KMS-11 (cell line): Measurements from ENCODE around the gene FAM222B.

Experiments
- H2AFZ ChIP-seq: fragments of 200-600 bp; sonication (generic); 2 replicates; pipeline ENCODE4 v1.6.1; 2016; ENCODE audit warnings: antibody characterized with exemption, mixed run types, low read depth
- H3K27ac ChIP-seq: fragments of 200-600 bp; sonication (generic); 2 replicates; pipeline ENCODE4 v1.6.1; 2016; ENCODE audit warnings: mild to moderate bottlenecking, mixed run types
- H3K27me3 ChIP-seq: fragments of 200-600 bp; sonication (generic); 2 replicates; pipeline ENCODE4 v1.6.1; 2017; ENCODE audit warnings: mild to moderate bottlenecking, low read depth, mixed run types, moderate library complexity; ENCODE audit not compliant: insufficient read depth
- H3K36me3 ChIP-seq: fragments of 200-600 bp; sonication (generic); 2 replicates; pipeline ENCODE4 v1.6.1; 2017; ENCODE audit warnings: mild to moderate bottlenecking, mixed run types; ENCODE audit not compliant: insufficient read depth
- H3K4me1 ChIP-seq: fragments of 200-600 bp; sonication (generic); 2 replicates; pipeline ENCODE4 v1.6.1; 2016; ENCODE audit warnings: mild to moderate bottlenecking, low read depth, mixed run types; ENCODE audit not compliant: poor library complexity, severe bottlenecking
- H3K4me2 ChIP-seq: fragments of 200-600 bp; sonication (generic); 2 replicates; pipeline ENCODE4 v1.7.0; 2016; ENCODE audit warnings: mild to moderate bottlenecking, mixed run types
- H3K4me3 ChIP-seq: fragments of 200-600 bp; sonication (generic); IDR thresholded peaks from 2 replicates; pipeline ENCODE4 v1.6.1; 2017; ENCODE audit warnings: low read depth, low read length, mixed read lengths; ENCODE audit not compliant: insufficient read depth
- H3K79me2 ChIP-seq: fragments of 200-600 bp; sonication (generic); 2 replicates; pipeline ENCODE4 v1.6.1; 2016; ENCODE audit warnings: low read depth, mixed run types; ENCODE audit not compliant: insufficient read depth
- H3K9ac ChIP-seq: fragments of 200-600 bp; sonication (generic); 2 replicates; pipeline ENCODE4 v1.6.1; 2016; ENCODE audit warnings: mild to moderate bottlenecking, mixed run types
- H4K20me1 ChIP-seq: fragments of 200-600 bp; sonication (generic); 2 replicates; pipeline ENCODE4 v1.6.1; 2016; ENCODE audit warnings: mild to moderate bottlenecking, mixed run types; ENCODE audit not compliant: insufficient read depth
- TF ChIP-seq, protein P1 (sequence below): fragments of 200-600 bp; sonication (generic); conservative IDR thresholded peaks from 2 replicates; pipeline ENCODE4 v1.6.1; 2017; ENCODE audit warnings: low read depth, mild to moderate bottlenecking, antibody characterized with exemption, low read length, moderate library complexity, mixed read lengths

FAM222B gene

DNA sequence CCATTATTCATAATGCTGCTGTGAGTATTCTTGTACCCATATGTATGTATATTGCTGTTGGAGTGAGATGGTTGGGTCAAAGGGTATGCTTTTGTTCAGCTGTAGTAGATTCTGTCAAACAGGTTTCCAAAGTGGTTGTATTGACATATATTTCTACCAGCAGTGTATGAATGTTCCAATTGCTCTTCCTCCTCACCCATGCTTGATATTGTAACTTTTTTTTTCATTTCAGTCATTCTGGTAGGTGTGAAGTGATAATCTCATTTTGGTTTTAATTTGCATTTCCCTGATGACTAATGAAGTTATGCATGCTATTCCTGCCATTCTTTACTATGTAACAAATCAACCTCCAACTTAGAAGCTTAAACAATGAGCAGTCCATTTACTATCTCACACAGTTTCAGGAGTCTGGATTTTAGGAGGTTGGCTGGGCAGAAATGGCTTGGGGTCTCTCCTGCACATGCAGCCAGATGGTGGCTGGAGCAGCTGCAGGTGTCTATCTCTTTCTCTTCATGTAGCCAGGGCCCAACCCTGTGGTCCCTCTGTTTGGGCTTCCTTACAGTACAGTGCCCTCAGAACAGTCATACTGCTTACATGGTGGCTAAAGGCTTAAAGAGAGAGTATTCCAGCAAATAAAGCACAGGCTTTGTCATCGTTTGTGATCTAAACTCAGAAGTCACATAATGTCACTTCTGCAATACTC is 33.4 kb upstream of the FAM222B start:
- TF ChIP-seq, protein P1, sequence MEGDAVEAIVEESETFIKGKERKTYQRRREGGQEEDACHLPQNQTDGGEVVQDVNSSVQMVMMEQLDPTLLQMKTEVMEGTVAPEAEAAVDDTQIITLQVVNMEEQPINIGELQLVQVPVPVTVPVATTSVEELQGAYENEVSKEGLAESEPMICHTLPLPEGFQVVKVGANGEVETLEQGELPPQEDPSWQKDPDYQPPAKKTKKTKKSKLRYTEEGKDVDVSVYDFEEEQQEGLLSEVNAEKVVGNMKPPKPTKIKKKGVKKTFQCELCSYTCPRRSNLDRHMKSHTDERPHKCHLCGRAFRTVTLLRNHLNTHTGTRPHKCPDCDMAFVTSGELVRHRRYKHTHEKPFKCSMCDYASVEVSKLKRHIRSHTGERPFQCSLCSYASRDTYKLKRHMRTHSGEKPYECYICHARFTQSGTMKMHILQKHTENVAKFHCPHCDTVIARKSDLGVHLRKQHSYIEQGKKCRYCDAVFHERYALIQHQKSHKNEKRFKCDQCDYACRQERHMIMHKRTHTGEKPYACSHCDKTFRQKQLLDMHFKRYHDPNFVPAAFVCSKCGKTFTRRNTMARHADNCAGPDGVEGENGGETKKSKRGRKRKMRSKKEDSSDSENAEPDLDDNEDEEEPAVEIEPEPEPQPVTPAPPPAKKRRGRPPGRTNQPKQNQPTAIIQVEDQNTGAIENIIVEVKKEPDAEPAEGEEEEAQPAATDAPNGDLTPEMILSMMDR = no peak
- Histone ChIP-seq H3K79me2 (no peaks in the 10 kb centered on the region), H3K27me3 (no peaks in the 10 kb centered on the region), H4K20me1 (no peaks in the 10 kb centered on the region), H3K9ac (no peak overlapping the region), H3K27ac (no peak overlapping the region), H3K4me3 (no peak overlapping the region), H2AFZ (no peak overlapping the region), H3K36me3 (no peaks in the 10 kb centered on the region), H3K4me2 (no peak overlapping the region), H3K4me1 (no peaks in the 10 kb centered on the region)

DNA sequence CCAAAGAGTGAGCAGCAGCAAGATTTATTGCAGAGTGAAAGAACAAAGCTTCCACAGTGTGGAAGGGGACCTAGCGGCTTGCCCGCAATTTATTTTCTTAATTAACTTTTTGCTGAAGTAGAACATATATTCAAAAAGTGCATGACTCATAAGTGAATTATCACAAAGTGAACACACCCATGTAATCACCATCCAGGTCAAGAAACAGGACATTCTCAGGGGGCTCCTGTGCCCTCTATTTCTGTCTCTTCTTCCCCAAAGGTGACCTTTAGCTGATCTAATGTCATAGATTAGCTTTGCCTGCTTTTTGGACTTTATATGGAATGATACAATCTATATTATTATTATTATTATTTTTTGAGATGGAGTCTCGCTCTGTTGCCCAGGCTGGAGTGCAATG is 32.2 kb upstream of the FAM222B start:
- Histone ChIP-seq H3K9ac (no peak overlapping the region), H3K36me3 (no peaks in the 10 kb centered on the region), H3K79me2 (no peaks in the 10 kb centered on the region), H3K4me1 (no peaks in the 10 kb centered on the region), H2AFZ (no peak overlapping the region), H3K4me2 (no peak overlapping the region), H3K27ac (no peak overlapping the region), H4K20me1 (no peaks in the 10 kb centered on the region), H3K27me3 (no peaks in the 10 kb centered on the region), H3K4me3 (no peak overlapping the region)
- TF ChIP-seq, protein P1 = no peak

DNA sequence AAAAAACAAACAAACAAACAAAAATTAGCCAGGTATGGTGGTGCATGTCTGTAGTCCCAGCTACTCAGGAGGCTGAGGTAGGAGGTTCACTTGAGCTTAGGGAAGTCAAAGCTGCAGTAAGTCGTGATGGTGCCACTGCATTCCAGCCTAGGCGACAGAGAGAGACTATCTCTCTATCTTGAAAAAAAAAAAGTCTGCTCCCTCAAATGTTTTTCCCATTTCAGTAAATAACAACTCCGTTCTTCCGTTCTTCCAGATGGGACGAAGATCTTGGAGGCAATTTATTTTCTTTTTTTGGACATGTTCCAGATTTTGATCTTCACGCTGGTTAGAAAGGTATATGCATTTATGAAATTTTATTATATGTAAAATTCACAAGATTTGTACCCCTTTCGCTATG is 31.2 kb upstream of the FAM222B start:
- no peak overlapping the region for H2AFZ ChIP-seq
- TF ChIP-seq, protein P1 = no peak
- no peak overlapping the region for H3K4me2 ChIP-seq

DNA sequence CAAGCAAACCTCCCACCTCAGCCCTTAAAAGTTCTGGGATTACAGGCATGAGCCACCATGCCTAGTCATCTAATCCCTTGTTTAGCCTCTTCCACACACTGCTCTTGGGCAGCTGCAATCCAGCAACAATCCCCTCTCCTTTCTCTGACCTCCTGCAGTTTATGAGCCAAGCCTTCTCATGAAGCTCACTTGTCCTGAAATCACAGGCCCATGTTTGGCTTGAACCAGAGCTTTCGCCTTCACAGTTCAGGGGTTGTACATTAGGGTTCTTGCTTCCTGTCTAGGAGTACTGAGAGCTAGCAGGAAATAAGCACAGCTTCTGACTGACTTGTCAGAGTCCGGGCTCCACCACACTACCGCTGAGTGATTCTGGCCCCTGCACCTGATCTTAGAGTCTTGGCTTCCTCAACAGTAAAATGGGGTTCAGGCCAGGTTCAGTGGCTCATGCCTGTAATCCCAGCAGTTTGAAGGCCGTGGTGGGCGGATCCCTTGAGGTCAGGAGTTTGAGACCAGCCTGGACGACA is 28.5 kb upstream of the FAM222B start:
- Histone ChIP-seq H3K4me1 (no peaks in the 10 kb centered on the region), H3K4me3 (no peak overlapping the region), H3K9ac (no peak overlapping the region), H3K4me2 (no peak overlapping the region), H3K27ac (no peak overlapping the region), H3K36me3 (no peaks in the 10 kb centered on the region), H4K20me1 (no peaks in the 10 kb centered on the region), H3K27me3 (no peaks in the 10 kb centered on the region), H2AFZ (no peak overlapping the region), H3K79me2 (no peaks in the 10 kb centered on the region)
- TF ChIP-seq, protein P1 = no peak

More for the DNA sequence above, 31.2 kb upstream of the FAM222B start:
- Histone ChIP-seq H4K20me1 (no peaks in the 10 kb centered on the region), H3K36me3 (no peaks in the 10 kb centered on the region), H3K4me3 (no peak overlapping the region), H3K27me3 (no peaks in the 10 kb centered on the region), H3K9ac (no peak overlapping the region), H3K79me2 (no peaks in the 10 kb centered on the region), H3K4me1 (no peaks in the 10 kb centered on the region), H3K27ac (no peak overlapping the region)
